Ascending aorta (tissue), 2 donors: ENCODE measurements around the gene CCDC106. TPM values are rescaled to one million over a fixed set of nuclear protein-coding genes. Genes with fewer than 3 reads are reported as not detected.

ENCODE experiments used
- DNase-seq, 2 donors: peaks; one replicate each; pipeline ENCODE4 v3.0.0-alpha.2; 2019; ENCODE audit warnings: low spot score in 2 of 2
- H3K27ac ChIP-seq, 2 donors: fragments of 200-600 bp; sonication (generic); one replicate each; pipeline ENCODE4 v1.5.1; 2016 to 2017; ENCODE audit warnings: mild to moderate bottlenecking in 1 of 2
- H3K27me3 ChIP-seq: fragments of 200-600 bp; sonication (generic); one replicate; pipeline ENCODE4 v1.5.1; 2017
- H3K36me3 ChIP-seq, 2 donors: fragments of 200-600 bp; sonication (generic); one replicate each; pipeline ENCODE4 v1.5.1; 2016
- H3K4me1 ChIP-seq, 2 donors: fragments of 200-600 bp; sonication (generic); one replicate each; pipeline ENCODE4 v1.5.1; 2016 to 2017; ENCODE audit warnings: mild to moderate bottlenecking in 1 of 2
- H3K4me3 ChIP-seq, 2 donors: fragments of 200-600 bp; sonication (generic); one replicate each; pipeline ENCODE4 v1.5.1; 2016 to 2017; ENCODE audit warnings: mild to moderate bottlenecking in 1 of 2
- H3K9me3 ChIP-seq, 2 donors: fragments of 200-600 bp; sonication (generic); one replicate each; pipeline ENCODE4 v1.5.1; 2016
- intact Hi-C: fragments of 100-400 bp; cut with DNase I; formaldehyde crosslinking; loops from one replicate; pipeline ENCODE4 v1.15.1; 2023
- total RNA-seq: library from RNA; depleted of rRNA; stranded (reverse); fragments of >200 nt; gene quantifications from one replicate; pipeline ENCODE4 v1.1.0, GENCODE V29; 2016
- TF ChIP-seq, protein P1 (sequence below), 3 experiments: fragments of 200-600 bp in 2 of 3; fragments of 450-650 bp in 1 of 3; sonication (generic) in 2 of 3; IDR thresholded peaks; one replicate each; pipeline ENCODE4 v1.5.1; 2016 to 2019; ENCODE audit warnings: antibody characterized with exemption in 3 of 3, mild to moderate bottlenecking in 1 of 3, moderate library complexity in 1 of 3

The CCDC106 gene
- total RNA-seq, 1 donor from 2014 or later = 27.6 TPM

DNA sequence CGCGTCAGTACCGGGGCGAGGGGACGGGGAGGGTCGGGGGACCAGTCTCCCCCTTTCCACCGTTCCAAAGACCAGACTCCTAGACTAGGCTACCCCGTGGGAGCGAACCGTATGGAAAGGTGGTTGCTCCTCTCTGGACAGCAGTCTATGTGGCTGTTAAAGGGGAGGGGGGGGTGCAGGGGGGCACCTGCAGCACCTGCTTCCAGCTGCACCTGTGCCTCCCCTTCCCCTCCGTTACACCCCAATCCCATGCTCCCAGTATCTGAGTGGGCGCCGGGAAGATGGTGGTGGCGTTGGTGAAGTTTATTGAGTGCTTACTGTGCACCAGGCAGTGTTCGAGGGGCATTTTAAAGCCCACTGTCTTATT, 47.4 kb upstream of the CCDC106 start:
- no peak for DNase-seq
- intact Hi-C loops = loop anchor here (10.0 kb wide), 1 partner anchor 316 kb away; the partner anchor contains the start of genes BRSK1 and HSPBP1
- H3K36me3 ChIP-seq = peaks cover 3 to 14% of the 10 kb centered on the region in 2 donors
- H3K4me3 ChIP-seq = peak overlapping the region; percentile 82 to 89
- no peaks in the 10 kb centered on the region for H3K27me3 ChIP-seq
- peak overlapping the region; percentile 99 to 100 for H3K27ac ChIP-seq
- no peaks in the 10 kb centered on the region for H3K9me3 ChIP-seq
- H3K4me1 ChIP-seq = peaks cover 3 to 6% of the 10 kb centered on the region in 2 donors
- TF ChIP-seq, protein P1, sequence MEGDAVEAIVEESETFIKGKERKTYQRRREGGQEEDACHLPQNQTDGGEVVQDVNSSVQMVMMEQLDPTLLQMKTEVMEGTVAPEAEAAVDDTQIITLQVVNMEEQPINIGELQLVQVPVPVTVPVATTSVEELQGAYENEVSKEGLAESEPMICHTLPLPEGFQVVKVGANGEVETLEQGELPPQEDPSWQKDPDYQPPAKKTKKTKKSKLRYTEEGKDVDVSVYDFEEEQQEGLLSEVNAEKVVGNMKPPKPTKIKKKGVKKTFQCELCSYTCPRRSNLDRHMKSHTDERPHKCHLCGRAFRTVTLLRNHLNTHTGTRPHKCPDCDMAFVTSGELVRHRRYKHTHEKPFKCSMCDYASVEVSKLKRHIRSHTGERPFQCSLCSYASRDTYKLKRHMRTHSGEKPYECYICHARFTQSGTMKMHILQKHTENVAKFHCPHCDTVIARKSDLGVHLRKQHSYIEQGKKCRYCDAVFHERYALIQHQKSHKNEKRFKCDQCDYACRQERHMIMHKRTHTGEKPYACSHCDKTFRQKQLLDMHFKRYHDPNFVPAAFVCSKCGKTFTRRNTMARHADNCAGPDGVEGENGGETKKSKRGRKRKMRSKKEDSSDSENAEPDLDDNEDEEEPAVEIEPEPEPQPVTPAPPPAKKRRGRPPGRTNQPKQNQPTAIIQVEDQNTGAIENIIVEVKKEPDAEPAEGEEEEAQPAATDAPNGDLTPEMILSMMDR (IDR thresholded peaks at IDR 0.05) = no peak

GRCh38 chr19:55601084-55601483, 46.9 kb upstream of the CCDC106 start:
- TF ChIP-seq, protein P1 (IDR thresholded peaks at IDR 0.05) = no peak
- peaks cover 3 to 6% of the 10 kb centered on the region in 2 donors for H3K4me1 ChIP-seq
- no peak for DNase-seq

GRCh38 chr19:55602104-55603001, 45.7 kb upstream of the CCDC106 start:
- TF ChIP-seq, protein P1 (IDR thresholded peaks at IDR 0.05) = no peak
- H3K4me3 ChIP-seq = no peak overlapping the region
- DNase-seq = no peak
- H3K9me3 ChIP-seq = no peaks in the 10 kb centered on the region
- intact Hi-C loops = loop anchor here (10.0 kb wide), 1 partner anchor 318 kb away; the partner anchor contains the start of genes BRSK1 and HSPBP1
- peaks cover 3 to 13% of the 10 kb centered on the region in 2 donors for H3K4me1 ChIP-seq
- H3K36me3 ChIP-seq = peaks cover 2 to 3% of the 10 kb centered on the region in 2 donors
- H3K27me3 ChIP-seq = no peaks in the 10 kb centered on the region
- H3K27ac ChIP-seq = peak overlapping the region in 1 of 2 donors; percentile 99

More at GRCh38 chr19:55601084-55601483, 46.9 kb upstream of the CCDC106 start:
- intact Hi-C loops = loop anchor here (10.0 kb wide), 1 partner anchor 316 kb away; the partner anchor contains the start of genes BRSK1 and HSPBP1
- Histone ChIP-seq H3K36me3 (peaks cover 3 to 11% of the 10 kb centered on the region in 2 donors), H3K27me3 (no peaks in the 10 kb centered on the region), H3K9me3 (no peaks in the 10 kb centered on the region), H3K27ac (peak overlapping the region; percentile 99 to 100), H3K4me3 (peak overlapping the region; percentile 82 to 89)

- Histone ChIP-seq H3K27ac (no peak overlapping the region), H3K9me3 (no peaks in the 10 kb centered on the region), H3K27me3 (no peaks in the 10 kb centered on the region), H3K4me3 (no peak overlapping the region), H3K36me3 (peaks cover 0 to 3% of the 10 kb centered on the region in 2 donors), H3K4me1 (peaks cover 3 to 13% of the 10 kb centered on the region in 2 donors)
- intact Hi-C loops = loop anchor here (10.0 kb wide), 1 partner anchor 318 kb away; the partner anchor contains the start of genes BRSK1 and HSPBP1
- no peak for DNase-seq
- TF ChIP-seq, protein P1 (IDR thresholded peaks at IDR 0.05) = no peak
These were observed 44.9 kb upstream of the CCDC106 start for GRCh38 chr19:55603115-55603514.

- Histone ChIP-seq H3K4me1 (peaks cover 3 to 13% of the 10 kb centered on the region in 2 donors), H3K27me3 (no peaks in the 10 kb centered on the region), H3K9me3 (no peaks in the 10 kb centered on the region), H3K27ac (peak overlapping the region; percentile 92 to 98), H3K4me3 (peak overlapping the region in 1 of 2 donors; percentile 91), H3K36me3 (peaks cover 0 to 3% of the 10 kb centered on the region in 2 donors)
- intact Hi-C loops = loop anchor here (10.0 kb wide), 1 partner anchor 319 kb away; the partner anchor contains the start of genes BRSK1 and HSPBP1
- TF ChIP-seq, protein P1 (IDR thresholded peaks at IDR 0.05) = no peak
- DNase-seq = no peak
These were observed 44.3 kb upstream of the CCDC106 start for GRCh38 chr19:55603581-55604292.
